ENCODE data around the gene RENBP.

- TF ChIP-seq EP300 (IDR thresholded peaks at IDR 0.05) (no peak), CTCF (IDR thresholded peaks at IDR 0.05) (no peak), POLR2A (IDR thresholded peaks at IDR 0.05) (no peak)
These were observed 10.2 kb upstream of the RENBP start for GRCh38 chrX:153954558-153955227.
